GM12891 (cell line): ENCODE data around the gene WDR7.

ENCODE experiments used
- DNase-seq: peaks from one replicate; pipeline ENCODE4 v3.0.0; 2011; ENCODE audit warnings: low spot score; ENCODE audit not compliant: insufficient read length
- FAIRE-seq: peaks from 2 replicates; lab custom pipeline; 2011; peaks lifted over from hg19 to GRCh38; lab: Jason Lieb, UNC
- PAX5 ChIP-seq: IDR thresholded peaks from 2 replicates; pipeline ENCODE4 v1.6.1; 2011; ENCODE audit warnings: low read length, moderate library complexity, mild to moderate bottlenecking; ENCODE audit not compliant: insufficient read depth, severe bottlenecking
- POLR2A ChIP-seq: IDR thresholded peaks from 2 replicates; pipeline ENCODE4 v1.6.1; 2011; ENCODE audit warnings: low read depth, low read length, control low read depth
- POLR2AphosphoS5 ChIP-seq: IDR thresholded peaks from 2 replicates; pipeline ENCODE4 v1.6.1; 2011; ENCODE audit warnings: low read depth, low read length, control low read depth
- POU2F2 ChIP-seq: IDR thresholded peaks from 2 replicates; pipeline ENCODE4 v1.6.1; 2011; ENCODE audit warnings: low read depth, mild to moderate bottlenecking, control low read depth, low read length, moderate library complexity
- SPI1 ChIP-seq: IDR thresholded peaks from 2 replicates; pipeline ENCODE4 v1.6.1; 2011; ENCODE audit warnings: low read depth, low read length, control low read depth
- TAF1 ChIP-seq: IDR thresholded peaks from 2 replicates; pipeline ENCODE4 v1.6.1; 2011; ENCODE audit warnings: low read depth, low read length, control low read depth

WDR7 gene

GRCh38 chr18:57008001-57008686, 357.0 kb downstream of the WDR7 start:
- FAIRE-seq: peak; percentile 13
- no peak for DNase-seq
- TF ChIP-seq SPI1: peak; percentile 49; the same call in 1 of the 2 replicates
- TF ChIP-seq POLR2A: no peak

GRCh38 chr18:57009844-57010243, 358.7 kb downstream of the WDR7 start:
- FAIRE-seq (no peak), DNase-seq (no peak)

GRCh38 chr18:57014772-57015413, 363.7 kb downstream of the WDR7 start:
- FAIRE-seq: no peak
- TF ChIP-seq POLR2A (no peak), POU2F2 (no peak), PAX5 (no peak), SPI1 (no peak)

More at GRCh38 chr18:57009844-57010243, 358.7 kb downstream of the WDR7 start:
- TF ChIP-seq SPI1 (no peak), POU2F2 (no peak), POLR2AphosphoS5 (no peak), TAF1 (no peak), PAX5 (no peak), POLR2A (no peak)

GRCh38 chr18:57015451-57015850, 364.3 kb downstream of the WDR7 start:
- FAIRE-seq (no peak), DNase-seq (no peak)
- no peak for TF ChIP-seq POLR2AphosphoS5

More at GRCh38 chr18:57014772-57015413, 363.7 kb downstream of the WDR7 start:
- DNase-seq: no peak

- no peak for TF ChIP-seq POLR2AphosphoS5
- no peak for TF ChIP-seq SPI1
- TF ChIP-seq TAF1: no peak
- no peak for TF ChIP-seq POLR2A
- TF ChIP-seq POU2F2: no peak
- no peak for TF ChIP-seq PAX5
- FAIRE-seq (no peak), DNase-seq (no peak)
These were observed 367.7 kb downstream of the WDR7 start for GRCh38 chr18:57018845-57019244.

- FAIRE-seq (peak; percentile 23), DNase-seq (no peak)
- TF ChIP-seq POU2F2 (no peak), POLR2AphosphoS5 (no peak)
These were observed 371.6 kb downstream of the WDR7 start for GRCh38 chr18:57022716-57023115.

- FAIRE-seq: no peak
- no peak for DNase-seq
- TF ChIP-seq SPI1: peak; percentile 29; the same call in 1 of the 2 replicates
- TF ChIP-seq PAX5: no peak
These were observed 372.2 kb downstream of the WDR7 start for GRCh38 chr18:57023275-57023882.

- peak; percentile 77 for FAIRE-seq
- TF ChIP-seq SPI1 (no peak), POLR2AphosphoS5 (no peak), PAX5 (no peak), POLR2A (no peak), TAF1 (no peak)
- DNase-seq: no peak
These were observed 374.4 kb downstream of the WDR7 start for GRCh38 chr18:57025540-57025939.

GRCh38 chr18:57026316-57026715, 375.2 kb downstream of the WDR7 start:
- FAIRE-seq: no peak
- TF ChIP-seq SPI1 (no peak), TAF1 (no peak), POU2F2 (no peak), POLR2AphosphoS5 (no peak), PAX5 (no peak), POLR2A (no peak)
- no peak for DNase-seq

GRCh38 chr18:57027190-57027708, 376.1 kb downstream of the WDR7 start:
- DNase-seq (no peak), FAIRE-seq (no peak)
- TF ChIP-seq POU2F2 (no peak), POLR2AphosphoS5 (no peak), POLR2A (no peak), SPI1 (no peak), PAX5 (no peak), TAF1 (no peak)

- no peak for FAIRE-seq
- TF ChIP-seq PAX5 (no peak), SPI1 (no peak), POLR2AphosphoS5 (no peak), TAF1 (no peak), POLR2A (no peak), POU2F2 (no peak)
- DNase-seq: no peak
These were observed 378.6 kb downstream of the WDR7 start for GRCh38 chr18:57029761-57030160.
